PC-3 (cell line): ENCODE data around the gene SNIP1. TPM values are rescaled to one million over a fixed set of nuclear protein-coding genes. Genes with fewer than 3 reads are reported as not detected.

Source experiments
- ATAC-seq: fragments of 200-7000 bp; cut with Tn5 transposase; 2 replicates; pipeline ENCODE4 v1.9.1; 2020; ENCODE audit warnings: mild to moderate bottlenecking, moderate library complexity
- BruUV-seq: library from RNA; stranded (reverse); fragments of 400-500 nt; replicated peaks from 2 replicates; lab custom pipeline; 2021; lab: Mats Ljungman, UMichigan
- CTCF ChIA-PET: fragments of 300-600 bp; sonication (Branson Sonifier 250); formaldehyde crosslinking; loops from one replicate; lab custom pipeline; 2022; ENCODE audit warnings: antibody characterized with exemption; lab: Charles Lee
- POLR2A ChIA-PET: fragments of 300-600 bp; sonication (Branson Sonifier 250); formaldehyde crosslinking; loops from one replicate; lab custom pipeline; 2022; ENCODE audit warnings: antibody characterized with exemption; ENCODE audit not compliant: unreplicated experiment; lab: Charles Lee
- DNase-seq: peaks from one replicate; pipeline ENCODE4 v3.0.0-alpha.2; 2015
- H2AFZ ChIP-seq: fragments of 300-600 bp; sonication (generic); 2 replicates; pipeline ENCODE4 v1.6.0; 2016; ENCODE audit warnings: antibody characterized with exemption, low read length
- H3F3A ChIP-seq: fragments of 300-600 bp; sonication (generic); one replicate; pipeline ENCODE4 v1.6.0; 2017; ENCODE audit warnings: antibody characterized with exemption, low read length, control low read depth, mild to moderate bottlenecking; ENCODE audit not compliant: unreplicated experiment
- H3K27ac ChIP-seq: fragments of 300-600 bp; sonication (generic); 2 replicates; pipeline ENCODE4 v1.5.1; 2016; ENCODE audit warnings: mild to moderate bottlenecking, low read length
- H3K27me3 ChIP-seq: fragments of 300-600 bp; sonication (generic); 2 replicates; pipeline ENCODE4 v1.6.1; 2016; ENCODE audit warnings: low read length, mixed read lengths
- H3K36me3 ChIP-seq: fragments of 300-600 bp; sonication (generic); 2 replicates; pipeline ENCODE4 v1.6.1; 2016; ENCODE audit warnings: low read depth, mixed run types, low read length, mixed read lengths
- H3K4me1 ChIP-seq: fragments of 300-600 bp; sonication (generic); 2 replicates; pipeline ENCODE4 v1.5.1; 2016; ENCODE audit warnings: low read length; ENCODE audit not compliant: insufficient read depth
- H3K4me2 ChIP-seq: fragments of 300-600 bp; sonication (generic); 2 replicates; pipeline ENCODE4 v1.6.0; 2016; ENCODE audit warnings: low read length
- H3K4me3 ChIP-seq: fragments of 300-600 bp; sonication (generic); 2 replicates; pipeline ENCODE4 v1.5.1; 2016; ENCODE audit warnings: mild to moderate bottlenecking, low read length, mixed read lengths
- H3K79me2 ChIP-seq: fragments of 300-600 bp; sonication (generic); 2 replicates; pipeline ENCODE4 v1.6.1; 2017; ENCODE audit warnings: low read length, mixed read lengths
- H3K9ac ChIP-seq: fragments of 300-600 bp; sonication (generic); 2 replicates; pipeline ENCODE4 v1.6.0; 2016; ENCODE audit warnings: mild to moderate bottlenecking, low read length
- H3K9me2 ChIP-seq: fragments of 300-600 bp; sonication (generic); replicated peaks from 2 replicates; pipeline ENCODE4 v1.6.1; 2016; ENCODE audit warnings: mixed run types, low read length, mixed read lengths
- H3K9me3 ChIP-seq: fragments of 300-600 bp; sonication (generic); 2 replicates; pipeline ENCODE4 v1.6.1; 2016; ENCODE audit warnings: low read length, mixed read lengths
- H4K20me1 ChIP-seq: fragments of 300-600 bp; sonication (generic); 2 replicates; pipeline ENCODE4 v1.6.1; 2016; ENCODE audit warnings: low read length, mixed read lengths
- EZH2 ChIP-seq: fragments of 300-600 bp; sonication (generic); IDR thresholded peaks from one replicate; pipeline ENCODE4 v1.6.1; 2017; ENCODE audit warnings: antibody characterized with exemption, mild to moderate bottlenecking, low read length; ENCODE audit not compliant: unreplicated experiment
- EZH2phosphoT487 ChIP-seq: fragments of 300-600 bp; sonication (generic); IDR thresholded peaks from 2 replicates; pipeline ENCODE4 v1.6.1; 2018; ENCODE audit warnings: mild to moderate bottlenecking, antibody characterized with exemption, low read length, borderline replicate concordance
- intact Hi-C: fragments of 100-400 bp; cut with micrococcal nuclease; formaldehyde crosslinking; loops from 2 replicates; pipeline ENCODE4 v1.9.0; 2023
- total RNA-seq: library from RNA; depleted of rRNA; stranded (reverse); fragments of >200 nt; gene quantifications from 2 replicates; pipeline ENCODE4 v1.2.3, GENCODE V29; 2014
- TF ChIP-seq, protein P1 (sequence below): fragments of 300-600 bp; sonication (generic); conservative IDR thresholded peaks from 2 replicates; pipeline ENCODE4 v1.5.1; 2017; ENCODE audit warnings: antibody characterized with exemption, low read depth, mild to moderate bottlenecking, low read length

The SNIP1 gene
- total RNA-seq, 1 experiment from 2014 or later = 23.1 TPM

DNA sequence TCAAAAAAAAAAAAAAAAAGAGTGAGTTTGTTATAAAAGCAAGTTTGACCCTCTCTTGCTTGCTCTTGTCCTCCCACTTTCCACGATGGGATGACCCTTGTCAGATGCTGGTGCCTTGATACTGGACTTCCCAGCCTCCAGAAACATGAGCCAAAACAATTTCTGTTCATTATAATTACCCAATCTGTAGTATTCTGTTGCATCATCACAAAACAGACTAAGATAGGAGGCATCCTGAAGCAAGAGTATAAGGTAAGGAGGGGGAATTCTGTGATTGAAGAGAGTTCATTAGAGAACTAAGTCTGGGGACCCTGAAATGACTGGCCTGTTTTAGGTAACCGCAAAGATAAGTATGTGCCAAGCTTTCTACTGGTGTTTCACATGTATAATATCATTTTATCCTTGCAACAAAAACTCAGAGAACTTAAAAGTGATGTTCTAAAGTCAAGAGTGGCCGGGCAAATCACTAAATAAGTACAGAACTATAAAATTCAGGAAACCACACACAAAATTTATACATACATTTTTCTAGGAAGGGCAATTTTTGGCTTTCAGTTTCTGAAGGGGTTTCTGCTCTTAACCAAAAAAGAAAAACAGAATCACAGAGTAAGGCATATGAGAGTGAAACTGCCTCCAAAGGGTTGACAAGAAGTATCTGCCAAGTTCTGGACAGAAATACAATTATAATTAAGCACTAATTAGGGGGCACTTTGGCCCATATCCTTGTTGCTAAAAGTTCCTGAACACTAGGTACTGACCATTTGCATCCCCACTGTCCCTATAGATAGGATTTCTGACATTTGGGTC lies 16.6 kb upstream of the SNIP1 start:
- H4K20me1 ChIP-seq = no peaks in the 10 kb centered on the region
- no peak overlapping the region for H3K4me2 ChIP-seq
- DNase-seq = no peak
- no peak overlapping the region for H3K4me3 ChIP-seq
- intact Hi-C loops = no loop called here
- H3K79me2 ChIP-seq = no peaks in the 10 kb centered on the region
- ChIA-PET POLR2A (no interaction called here), CTCF (no interaction called here)
- no peak overlapping the region for H3K9ac ChIP-seq
- no peaks in the 10 kb centered on the region for H3K9me3 ChIP-seq
- no peak overlapping the region for H2AFZ ChIP-seq
- no peaks in the 10 kb centered on the region for H3K9me2 ChIP-seq
- H3K36me3 ChIP-seq = peaks cover 87% of the 10 kb centered on the region
- no peaks in the 10 kb centered on the region for H3K27me3 ChIP-seq
- TF ChIP-seq EZH2phosphoT487 (no peak), EZH2 (no peak)
- TF ChIP-seq, protein P1, sequence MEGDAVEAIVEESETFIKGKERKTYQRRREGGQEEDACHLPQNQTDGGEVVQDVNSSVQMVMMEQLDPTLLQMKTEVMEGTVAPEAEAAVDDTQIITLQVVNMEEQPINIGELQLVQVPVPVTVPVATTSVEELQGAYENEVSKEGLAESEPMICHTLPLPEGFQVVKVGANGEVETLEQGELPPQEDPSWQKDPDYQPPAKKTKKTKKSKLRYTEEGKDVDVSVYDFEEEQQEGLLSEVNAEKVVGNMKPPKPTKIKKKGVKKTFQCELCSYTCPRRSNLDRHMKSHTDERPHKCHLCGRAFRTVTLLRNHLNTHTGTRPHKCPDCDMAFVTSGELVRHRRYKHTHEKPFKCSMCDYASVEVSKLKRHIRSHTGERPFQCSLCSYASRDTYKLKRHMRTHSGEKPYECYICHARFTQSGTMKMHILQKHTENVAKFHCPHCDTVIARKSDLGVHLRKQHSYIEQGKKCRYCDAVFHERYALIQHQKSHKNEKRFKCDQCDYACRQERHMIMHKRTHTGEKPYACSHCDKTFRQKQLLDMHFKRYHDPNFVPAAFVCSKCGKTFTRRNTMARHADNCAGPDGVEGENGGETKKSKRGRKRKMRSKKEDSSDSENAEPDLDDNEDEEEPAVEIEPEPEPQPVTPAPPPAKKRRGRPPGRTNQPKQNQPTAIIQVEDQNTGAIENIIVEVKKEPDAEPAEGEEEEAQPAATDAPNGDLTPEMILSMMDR = no peak
- ATAC-seq = no peak
- H3K27ac ChIP-seq = no peak overlapping the region
- H3K4me1 ChIP-seq = peaks cover 16% of the 10 kb centered on the region
- peaks cover 6% of the 10 kb centered on the region for H3F3A ChIP-seq
- no TSS peak for BruUV-seq

DNA sequence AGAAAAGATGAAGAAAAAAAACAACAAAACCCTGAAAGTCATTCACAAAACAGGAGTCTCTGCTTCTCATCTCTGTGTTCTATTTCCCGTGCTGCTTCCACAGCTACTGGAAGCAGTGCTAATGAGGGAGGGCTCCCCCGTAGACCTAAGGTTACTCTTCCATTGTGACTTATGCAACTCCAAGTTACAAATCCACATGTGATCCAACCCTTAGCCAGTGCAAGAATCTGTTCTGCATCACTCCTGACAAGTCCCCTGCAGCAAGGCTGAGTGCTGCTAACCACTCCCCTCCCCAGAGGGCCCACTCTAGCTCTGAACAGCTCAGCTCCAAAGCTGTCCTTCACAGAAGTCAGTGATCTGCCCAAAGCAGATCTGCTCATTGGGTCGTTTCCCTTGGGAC lies 12.9 kb upstream of the SNIP1 start:
- no peaks in the 10 kb centered on the region for H3K9me2 ChIP-seq
- H3K27me3 ChIP-seq = no peaks in the 10 kb centered on the region
- no peak overlapping the region for H3K4me2 ChIP-seq
- H3K36me3 ChIP-seq = peaks cover 69% of the 10 kb centered on the region
- no peaks in the 10 kb centered on the region for H3K79me2 ChIP-seq
- H3K9ac ChIP-seq = no peak overlapping the region
- H3F3A ChIP-seq = no peaks in the 10 kb centered on the region
- no peak overlapping the region for H3K27ac ChIP-seq
- DNase-seq = no peak
- H4K20me1 ChIP-seq = no peaks in the 10 kb centered on the region
- TF ChIP-seq, protein P1 = no peak
- TF ChIP-seq EZH2phosphoT487 = no peak
- no peak for TF ChIP-seq EZH2
- CTCF ChIA-PET = no interaction called here
- ATAC-seq = no peak
- intact Hi-C loops = no loop called here
- POLR2A ChIA-PET = no interaction called here
- no peaks in the 10 kb centered on the region for H3K4me1 ChIP-seq
- no peak overlapping the region for H3K4me3 ChIP-seq
- BruUV-seq = no TSS peak
- no peak overlapping the region for H2AFZ ChIP-seq
- H3K9me3 ChIP-seq = no peaks in the 10 kb centered on the region

DNA sequence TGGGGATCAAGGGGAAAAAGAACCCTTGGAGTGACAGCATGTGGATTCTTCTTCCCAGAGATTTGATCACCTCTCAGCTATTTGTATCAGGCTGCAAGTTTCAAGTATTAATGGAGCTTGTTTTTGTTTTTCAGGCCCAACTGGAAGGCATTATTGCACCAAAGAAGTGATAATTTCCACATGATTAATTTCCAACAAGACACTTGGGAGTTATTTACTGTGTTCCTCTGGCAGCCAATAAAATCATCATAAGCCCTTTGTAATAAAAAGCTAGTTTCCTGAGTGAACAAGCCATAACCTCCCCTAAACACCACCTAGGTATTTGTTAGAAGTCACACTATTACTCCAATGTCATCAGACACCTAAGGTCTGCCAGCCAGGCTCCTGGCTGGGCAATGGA lies 10.8 kb upstream of the SNIP1 start:
- Histone ChIP-seq H3K27ac (no peak overlapping the region), H3K4me1 (no peaks in the 10 kb centered on the region), H3K79me2 (no peaks in the 10 kb centered on the region), H4K20me1 (no peaks in the 10 kb centered on the region), H3K4me3 (no peak overlapping the region), H3K9me2 (no peaks in the 10 kb centered on the region), H3K27me3 (no peaks in the 10 kb centered on the region), H3F3A (no peaks in the 10 kb centered on the region), H3K9me3 (no peaks in the 10 kb centered on the region), H3K4me2 (no peak overlapping the region), H3K36me3 (peaks cover 50% of the 10 kb centered on the region), H2AFZ (no peak overlapping the region), H3K9ac (no peak overlapping the region)
- peak; percentile 44 for ATAC-seq
- no peak for TF ChIP-seq EZH2phosphoT487
- no peak for TF ChIP-seq EZH2
- TF ChIP-seq, protein P1 = no peak
- CTCF ChIA-PET = interaction anchor here (0.5 to 0.7 kb wide), 2 partner anchors 90 to 291 kb away, joined by 4 to 8 read pairs; no protein-coding TSS in a partner anchor
- no peak for DNase-seq
- POLR2A ChIA-PET = no interaction called here
- BruUV-seq = no TSS peak
- intact Hi-C loops = no loop called here
